Epithelial cell of proximal tubule (primary cell): ENCODE data around the gene STXBP5L. TPM values are rescaled to one million over a fixed set of nuclear protein-coding genes. Genes with fewer than 3 reads are reported as not detected.
A peak's percentile ranks its signal among the peaks of the same experiment; 100 is the strongest.
"Not testable (repeated sequence)": the region's sequence is repeated elsewhere in the genome, so short reads cannot be mapped to it uniquely, and the experiment has no call there.

Experiments
- DNase-seq: peaks from one replicate; pipeline ENCODE4 v3.0.0-alpha.2; 2011; ENCODE audit warnings: low read depth
- H3K4me3 ChIP-seq: 2 replicates; pipeline ENCODE4 v1.5.1; 2011; ENCODE audit warnings: low read depth, mild to moderate bottlenecking, low read length
- CTCF ChIP-seq: conservative IDR thresholded peaks from 2 replicates; pipeline ENCODE4 v1.5.1; 2012; ENCODE audit warnings: low read depth, mild to moderate bottlenecking, low read length
- total RNA-seq: library from RNA; depleted of rRNA; stranded (reverse); fragments of >200 nt; gene quantifications from 2 replicates; pipeline ENCODE4 v1.2.3, GENCODE V29; 2015

Gene STXBP5L
- total RNA-seq, 1 donor from 2014 or later = not detected

- H3K4me3 ChIP-seq = no peak overlapping the region
- TF ChIP-seq CTCF = no peak
- DNase-seq = no peak
These were observed 13.5 kb upstream of the STXBP5L start for GRCh38 chr3:120894316-120895057.

GRCh38 chr3:120901716-120902115 is 6.3 kb upstream of the STXBP5L start:
- not testable (repeated sequence) for H3K4me3 ChIP-seq, DNase-seq

- DNase-seq = no peak
- TF ChIP-seq CTCF = no peak
- no peak overlapping the region for H3K4me3 ChIP-seq
These were observed 4.8 kb upstream of the STXBP5L start for GRCh38 chr3:120903221-120903620.

- no peak overlapping the region for H3K4me3 ChIP-seq
- no peak for TF ChIP-seq CTCF
- DNase-seq = no peak
These were observed 361 bp upstream of the STXBP5L start for GRCh38 chr3:120907659-120908029.

GRCh38 chr3:120908795-120909601 is 993 bp downstream of the STXBP5L start:
- TF ChIP-seq CTCF = no peak
- DNase-seq = no peak
- peak overlapping the region; percentile 51 for H3K4me3 ChIP-seq

GRCh38 chr3:120909602-120909878 is 1.5 kb downstream of the STXBP5L start:
- TF ChIP-seq CTCF = no peak
- no peak overlapping the region for H3K4me3 ChIP-seq
- no peak for DNase-seq

GRCh38 chr3:120926146-120926545 is 18.1 kb downstream of the STXBP5L start:
- DNase-seq = no peak
- no peak for TF ChIP-seq CTCF
- no peak overlapping the region for H3K4me3 ChIP-seq
